ENCODE data around the gene EPS8L2.
"Not testable (repeated sequence)": the region's sequence is repeated elsewhere in the genome, so short reads cannot be mapped to it uniquely, and the experiment has no call there.

EPS8L2 gene

DNA sequence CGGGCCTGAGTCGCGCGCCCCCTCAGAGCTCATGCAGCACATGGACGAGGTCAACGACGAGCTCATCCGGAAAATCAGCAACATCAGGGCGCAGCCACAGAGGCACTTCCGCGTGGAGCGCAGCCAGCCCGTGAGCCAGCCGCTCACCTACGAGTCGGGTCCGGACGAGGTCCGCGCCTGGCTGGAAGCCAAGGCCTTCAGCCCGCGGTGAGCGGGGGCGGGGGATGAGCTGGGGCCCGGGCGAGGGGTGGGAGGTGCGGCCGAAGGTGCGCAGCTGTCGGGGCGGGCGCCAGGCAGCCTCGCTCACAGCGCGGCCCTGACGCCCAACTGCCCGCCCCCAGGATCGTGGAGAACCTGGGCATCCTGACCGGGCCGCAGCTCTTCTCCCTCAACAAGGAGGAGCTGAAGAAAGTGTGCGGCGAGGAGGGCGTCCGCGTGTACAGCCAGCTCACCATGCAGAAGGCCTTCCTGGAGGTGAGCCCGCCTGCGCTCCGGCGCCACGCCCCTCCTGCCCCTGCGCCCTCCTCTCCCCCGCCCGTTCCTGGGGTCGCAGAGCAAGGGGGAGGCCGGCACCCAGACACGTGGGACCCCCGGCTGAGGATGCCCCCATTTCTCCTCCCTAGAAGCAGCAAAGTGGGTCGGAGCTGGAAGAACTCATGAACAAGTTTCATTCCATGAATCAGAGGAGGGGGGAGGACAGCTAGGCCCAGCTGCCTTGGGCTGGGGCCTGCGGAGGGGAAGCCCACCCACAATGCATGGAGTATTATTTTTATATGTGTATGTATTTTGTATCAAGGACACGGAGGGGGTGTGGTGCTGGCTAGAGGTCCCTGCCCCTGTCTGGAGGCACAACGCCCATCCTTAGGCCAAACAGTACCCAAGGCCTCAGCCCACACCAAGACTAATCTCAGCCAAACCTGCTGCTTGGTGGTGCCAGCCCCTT, 20.5 kb downstream of the EPS8L2 start:
- DNase-seq (ENCODE audit: low read depth): no peak

DNA sequence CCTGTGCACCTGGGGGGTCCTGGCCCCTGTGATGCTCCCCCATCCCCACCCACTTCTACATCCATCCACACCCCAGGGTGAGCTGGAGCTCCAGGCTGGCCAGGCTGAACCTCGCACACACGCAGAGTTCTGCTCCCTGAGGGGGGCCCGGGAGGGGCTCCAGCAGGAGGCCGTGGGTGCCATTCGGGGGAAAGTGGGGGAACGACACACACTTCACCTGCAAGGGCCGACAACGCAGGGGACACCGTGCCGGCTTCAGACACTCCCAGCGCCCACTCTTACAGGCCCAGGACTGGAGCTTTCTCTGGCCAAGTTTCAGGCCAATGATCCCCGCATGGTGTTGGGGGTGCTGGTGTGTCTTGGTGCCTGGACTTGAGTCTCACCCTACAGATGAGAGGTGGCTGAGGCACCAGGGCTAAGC, 21.3 kb downstream of the EPS8L2 start:
- no peak for DNase-seq (ENCODE audit: low read depth)

DNA sequence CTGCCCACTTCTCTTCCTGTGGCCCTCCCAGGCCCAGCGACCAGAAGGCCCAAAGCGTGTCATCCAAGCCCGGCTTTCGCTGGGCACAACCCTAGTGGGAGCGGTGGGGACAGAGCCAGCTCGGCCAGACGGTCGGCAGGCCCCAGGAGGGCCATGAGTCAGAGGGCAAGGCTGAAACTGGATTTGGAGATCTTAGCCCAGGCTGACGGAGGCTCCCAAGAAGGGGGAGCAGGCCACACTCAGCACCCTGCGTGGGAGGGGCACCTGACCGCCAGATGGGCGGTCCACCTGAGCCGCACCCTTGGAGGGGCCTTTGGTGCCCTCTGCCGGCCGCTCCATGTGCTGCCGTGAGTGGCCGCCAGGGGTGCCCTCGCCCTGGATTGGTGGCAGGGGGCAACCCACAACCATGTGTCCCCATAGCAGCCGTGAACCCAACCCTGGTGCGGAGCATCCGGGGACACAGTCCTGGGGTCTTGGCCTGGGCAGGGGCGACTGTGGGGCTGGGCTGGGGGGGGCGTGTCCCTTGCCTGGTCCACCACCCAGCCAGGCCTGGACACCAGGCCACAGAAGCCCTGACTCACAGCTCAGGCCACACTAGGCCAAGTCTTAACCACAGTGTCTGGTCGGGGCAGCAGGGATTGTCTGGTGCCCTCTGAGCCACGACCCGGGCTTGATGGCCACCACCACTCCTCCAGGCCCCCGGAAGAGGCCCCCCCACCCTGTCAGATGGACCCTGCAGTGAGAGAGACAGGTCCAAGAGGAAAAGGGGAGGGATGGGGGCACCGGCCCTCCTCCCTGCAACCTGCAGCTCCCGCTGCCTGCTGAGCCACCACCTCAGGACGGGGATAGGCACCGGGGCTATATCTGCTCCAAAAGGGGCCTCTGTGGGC, 22.1 kb downstream of the EPS8L2 start:
- peak; percentile 69 for DNase-seq (ENCODE audit: low read depth)

DNA sequence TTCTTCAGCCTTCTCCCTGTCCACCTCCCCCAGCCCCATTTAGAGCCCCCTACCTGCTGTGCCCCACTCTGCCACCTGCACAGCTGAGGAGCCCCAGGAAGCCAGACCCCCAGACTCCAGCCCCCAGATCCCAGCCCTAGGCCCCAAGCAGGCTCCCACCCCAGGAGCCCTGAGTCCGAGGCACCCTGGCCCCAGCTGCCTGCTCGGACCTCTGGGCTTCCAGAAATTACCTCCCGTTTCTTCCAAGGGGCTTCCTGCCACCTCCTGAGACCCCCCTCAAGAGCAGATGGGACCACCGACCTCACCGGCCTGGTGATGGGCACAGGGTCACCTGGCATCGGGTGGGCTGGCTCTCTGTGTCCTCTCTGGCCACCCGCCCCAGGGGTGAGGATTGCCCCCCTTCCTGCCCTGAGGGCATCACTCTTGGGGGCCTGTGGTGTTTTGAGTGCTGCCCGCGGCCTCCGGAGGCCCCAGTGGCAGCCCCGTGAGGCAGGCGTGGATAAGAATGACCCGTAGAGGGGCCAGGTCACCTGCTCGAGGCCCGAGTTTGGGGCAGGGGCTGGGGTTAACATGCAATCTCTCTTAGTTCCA, 23.0 kb downstream of the EPS8L2 start:
- DNase-seq (ENCODE audit: low read depth): no peak

DNA sequence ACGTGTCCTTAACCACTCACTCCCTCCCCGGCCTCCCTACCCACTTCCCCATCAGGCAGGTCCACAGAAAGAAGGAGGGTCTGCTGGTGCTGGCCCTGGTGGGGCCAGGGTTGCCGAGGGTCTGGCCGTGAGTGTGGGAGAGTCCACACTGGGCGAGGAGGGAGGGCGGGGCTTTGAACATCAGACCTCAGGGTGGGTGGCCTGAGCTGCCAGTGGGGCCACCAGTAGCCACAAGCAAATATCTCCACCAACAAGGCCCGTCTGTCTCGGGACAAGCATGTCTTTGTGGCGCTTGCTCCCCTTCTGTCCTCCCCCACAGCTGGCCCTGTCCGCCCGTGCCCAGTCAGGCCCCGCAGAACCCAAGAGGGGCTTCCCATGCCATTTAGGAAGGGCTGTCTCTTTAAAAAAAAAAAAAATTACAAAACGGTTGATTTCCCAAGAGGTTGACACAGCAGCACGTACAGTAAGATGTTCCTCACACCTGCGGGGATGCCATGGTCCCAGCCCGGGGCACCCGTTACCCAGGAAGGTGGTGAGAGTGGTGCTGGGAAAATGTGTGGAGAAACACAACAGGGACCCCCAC, 23.6 kb downstream of the EPS8L2 start:
- no peak for DNase-seq (ENCODE audit: low read depth)

DNA sequence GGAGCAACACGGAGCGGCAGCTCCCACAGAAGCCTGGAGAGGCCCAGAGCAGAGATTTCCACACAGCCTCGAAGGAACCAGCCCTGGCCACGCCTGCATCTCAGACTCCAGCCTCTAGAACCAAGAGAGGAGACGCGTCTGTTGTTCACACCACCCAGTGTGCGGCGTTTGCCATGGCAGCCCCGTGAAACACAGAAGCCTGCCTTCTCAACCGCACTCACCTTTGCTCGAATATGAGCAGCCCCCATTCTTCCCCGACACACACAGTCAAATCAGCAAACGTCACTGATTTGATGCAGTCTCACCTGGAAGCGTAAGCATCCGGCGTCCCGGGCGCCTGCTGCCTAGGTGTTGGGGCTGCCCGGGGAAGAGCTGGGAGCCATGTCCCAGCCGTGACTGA, 27.0 kb downstream of the EPS8L2 start:
- DNase-seq (ENCODE audit: low read depth): no peak

DNA sequence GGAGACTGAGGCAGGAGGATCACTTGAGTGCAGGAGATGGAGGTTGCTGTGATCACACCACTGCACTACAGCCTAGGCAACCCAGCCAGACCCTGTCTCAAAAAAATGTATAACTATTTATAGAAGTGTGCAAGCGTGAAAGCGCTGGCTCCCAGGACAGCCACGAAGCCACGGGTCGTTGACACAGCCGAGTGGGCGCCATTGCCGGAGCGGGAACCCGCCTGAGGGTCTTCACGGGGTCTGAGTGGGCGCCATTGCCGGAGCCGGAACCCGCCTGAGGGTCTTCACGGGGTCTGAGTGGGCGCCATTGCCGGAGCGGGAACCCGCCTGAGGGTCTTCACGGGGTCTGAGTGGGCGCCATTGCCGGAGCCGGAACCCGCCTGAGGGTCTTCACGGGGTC, 28.5 kb downstream of the EPS8L2 start:
- DNase-seq (ENCODE audit: low read depth): not testable (repeated sequence)

DNA sequence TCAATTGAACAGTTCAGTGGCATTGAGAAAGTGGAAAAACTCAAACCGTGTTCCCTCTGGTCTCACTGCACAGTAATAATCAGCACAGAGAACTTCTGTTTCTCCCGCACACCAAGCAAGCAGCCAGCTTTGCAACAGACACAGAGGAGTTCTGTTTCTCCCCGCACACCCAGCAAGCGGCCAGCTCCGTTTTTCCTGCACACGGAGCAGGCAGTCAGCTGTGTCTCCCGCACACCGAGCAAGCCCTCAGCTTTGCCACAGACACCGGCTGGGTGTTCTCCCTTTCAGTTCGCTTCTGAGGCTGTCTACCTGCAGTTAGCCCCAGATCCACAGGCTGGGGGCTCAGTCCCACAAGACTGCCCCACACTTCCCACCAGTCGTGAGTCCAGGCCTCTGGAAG, 31.3 kb downstream of the EPS8L2 start:
- no peak for DNase-seq (ENCODE audit: low read depth)

DNA sequence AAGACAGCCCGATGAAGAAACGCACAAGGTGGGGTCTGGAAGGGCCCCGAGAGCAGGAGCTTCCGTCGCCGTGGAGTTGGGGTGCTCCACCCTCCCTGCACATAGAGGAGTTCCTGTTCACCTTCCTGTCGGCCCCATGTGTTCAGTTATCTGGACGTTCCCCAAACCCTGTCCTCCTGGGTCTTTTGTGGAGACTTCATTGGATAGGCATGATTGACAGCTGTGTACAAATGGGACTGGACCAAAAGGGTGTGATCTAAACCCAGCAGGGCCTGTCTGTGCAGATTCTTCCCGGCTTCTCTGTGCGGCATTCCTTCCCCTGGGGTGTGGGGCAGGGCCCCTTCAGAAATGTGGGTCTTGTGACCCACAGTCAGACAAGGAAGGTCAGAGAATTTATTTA, 31.9 kb downstream of the EPS8L2 start:
- not testable (repeated sequence) for DNase-seq (ENCODE audit: low read depth)

DNA sequence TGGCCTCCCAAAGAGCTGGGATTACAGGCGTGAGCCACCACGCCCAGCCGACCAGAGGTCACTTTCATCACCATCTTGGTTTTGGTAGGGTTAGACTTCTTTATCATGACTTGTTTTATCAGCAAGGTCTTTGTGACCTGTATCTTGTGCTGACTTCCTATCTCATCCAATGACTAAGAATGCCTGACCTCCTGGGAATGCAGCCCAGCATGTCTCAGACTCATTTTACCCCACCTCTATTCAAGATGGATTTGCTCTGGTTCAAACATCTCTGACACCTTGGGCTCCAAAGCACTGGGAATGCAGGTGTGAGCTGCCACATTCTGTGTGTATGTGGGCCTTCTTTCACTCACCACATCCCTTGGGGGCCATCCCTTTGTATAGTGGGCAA, 36.1 kb downstream of the EPS8L2 start:
- DNase-seq (ENCODE audit: low read depth): no peak

DNA sequence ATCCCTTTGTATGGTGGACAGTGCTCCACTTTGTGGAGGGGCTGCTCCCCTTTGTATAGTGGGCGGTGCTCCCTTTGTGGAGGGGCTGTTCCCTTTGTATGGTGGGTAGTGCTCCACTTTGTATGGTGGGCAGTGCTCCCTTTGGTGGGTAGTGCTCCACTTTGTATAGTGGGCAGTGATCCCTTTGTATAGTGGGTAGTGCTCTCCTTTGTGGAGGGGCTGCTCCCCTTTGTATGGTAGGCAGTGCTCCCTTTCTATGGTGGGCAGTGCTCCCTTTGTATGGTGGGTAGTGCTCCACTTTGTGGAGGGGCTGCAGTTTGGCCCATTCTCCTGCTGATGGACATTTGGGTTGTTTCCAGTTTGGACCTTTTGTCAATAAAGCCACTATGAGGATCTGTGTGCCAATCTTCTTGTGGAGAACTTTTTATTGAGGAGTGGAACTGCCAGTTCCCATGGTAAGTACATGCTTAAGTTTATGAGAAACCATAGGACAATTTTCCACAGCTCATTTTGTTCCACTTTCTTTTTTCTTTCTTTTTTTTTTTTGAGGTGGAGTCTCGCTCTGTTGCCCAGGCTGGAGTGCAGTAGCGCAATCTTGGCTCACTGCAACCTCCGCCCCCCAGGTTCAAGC, 36.7 kb downstream of the EPS8L2 start:
- DNase-seq (ENCODE audit: low read depth): no peak

DNA sequence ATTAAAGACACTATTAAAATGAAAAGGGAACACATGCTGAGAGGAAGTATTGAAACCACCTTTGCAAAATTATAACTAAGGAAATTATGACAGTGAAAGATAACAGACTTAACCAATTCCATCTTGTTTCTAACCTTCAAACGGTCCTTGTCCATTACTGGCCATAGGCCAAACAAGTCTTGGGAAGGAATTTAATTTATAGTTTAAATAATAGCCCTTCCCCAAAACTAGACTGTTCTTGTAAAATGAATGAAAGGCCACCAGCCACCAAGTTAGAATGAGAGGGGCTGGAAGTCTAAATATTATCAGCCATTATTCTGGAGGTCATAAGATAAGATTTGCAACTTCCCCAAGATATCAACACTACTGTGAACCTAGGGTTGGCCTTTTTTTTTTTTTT, 39.4 kb downstream of the EPS8L2 start:
- DNase-seq (ENCODE audit: low read depth): no peak

DNA sequence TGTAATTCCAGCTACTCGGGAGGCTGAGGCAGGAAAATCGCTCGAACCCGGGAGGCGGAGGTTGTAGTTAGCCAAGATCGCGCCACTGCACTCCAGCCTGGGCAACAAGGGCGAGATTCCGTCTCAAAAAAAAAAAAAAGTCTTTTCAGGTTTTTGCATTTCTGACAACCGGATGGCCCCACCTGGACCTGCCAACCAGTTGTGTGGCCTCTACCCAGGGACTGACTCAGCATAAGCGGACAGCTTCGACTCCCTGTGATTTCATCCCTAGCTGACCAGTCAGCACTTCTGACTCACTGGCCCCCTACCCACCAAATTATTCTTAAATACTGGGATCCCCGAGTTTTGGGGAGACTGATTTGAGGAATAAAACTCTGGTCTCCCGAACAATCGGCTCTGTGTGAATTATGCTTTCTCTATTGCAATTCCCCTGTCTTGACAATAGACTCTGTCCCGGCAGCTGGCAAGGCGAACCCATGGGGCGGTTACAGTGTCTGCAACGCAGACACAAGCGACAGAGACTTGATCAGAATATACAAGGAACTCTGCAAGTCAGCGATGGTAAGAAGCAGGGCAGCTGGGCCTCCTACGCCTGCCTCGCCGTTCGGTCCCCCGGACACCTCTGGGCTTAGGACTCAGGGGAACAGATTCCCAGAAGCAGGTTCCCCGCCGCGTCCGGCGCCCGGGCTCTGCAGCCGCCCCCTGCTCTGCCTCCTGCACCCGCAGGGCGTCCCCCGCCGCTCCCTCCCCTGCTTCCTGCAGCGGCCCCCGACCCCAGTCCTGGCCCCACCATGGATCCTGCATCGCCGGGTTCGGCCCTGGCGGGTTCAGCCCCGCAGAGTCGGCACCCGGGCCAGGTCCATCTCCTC, 40.5 kb downstream of the EPS8L2 start:
- no peak for DNase-seq (ENCODE audit: low read depth)

DNA sequence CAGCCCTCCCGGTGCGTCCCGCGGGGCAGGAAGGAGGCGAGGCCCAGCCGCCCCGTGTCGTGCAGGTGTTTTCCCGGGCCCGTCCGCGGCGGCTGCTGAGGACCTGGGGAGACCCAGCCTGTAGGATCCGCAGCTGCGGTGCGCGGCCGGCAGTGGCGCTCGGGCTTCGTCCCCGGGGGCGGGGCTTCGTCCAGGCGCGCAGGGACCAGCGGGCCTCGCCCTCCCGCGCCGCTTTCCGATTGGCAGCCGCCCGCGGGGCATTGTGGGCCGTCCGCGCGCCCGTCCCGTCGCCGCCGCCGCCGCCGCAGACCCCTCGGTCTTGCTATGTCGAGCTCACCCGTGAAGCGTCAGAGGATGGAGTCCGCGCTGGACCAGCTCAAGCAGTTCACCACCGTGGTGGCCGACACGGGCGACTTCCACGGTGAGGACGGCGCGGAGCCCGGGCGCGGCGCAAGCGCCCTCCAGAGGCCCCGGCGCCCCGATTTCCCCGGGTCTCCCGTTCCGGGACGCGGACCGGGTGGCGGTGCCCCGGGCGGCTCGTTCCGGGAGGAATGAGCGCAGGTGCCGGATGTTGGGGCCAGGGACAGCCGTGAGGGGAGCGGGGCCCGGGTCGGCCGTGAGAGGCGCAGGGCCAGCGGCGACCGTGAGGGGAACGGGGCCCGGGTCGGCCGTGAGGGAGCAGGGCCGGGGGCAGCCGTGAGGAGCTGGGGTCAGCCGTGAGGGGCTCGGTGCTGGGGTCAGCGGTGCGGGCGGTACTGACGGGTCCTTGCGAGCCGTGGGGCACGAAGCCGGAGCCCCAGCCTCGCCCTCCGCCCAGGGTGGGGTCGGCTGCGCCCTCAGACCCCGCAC, 41.4 kb downstream of the EPS8L2 start, which contains the start of gene TALDO1:
Gene TALDO1, plus strand, starts transcription at position 307 of the 849 bp plus-strand sequence. Its CDS starts 18 bp downstream, at position 325.
- peak; percentile 43 for DNase-seq (ENCODE audit: low read depth)

DNA sequence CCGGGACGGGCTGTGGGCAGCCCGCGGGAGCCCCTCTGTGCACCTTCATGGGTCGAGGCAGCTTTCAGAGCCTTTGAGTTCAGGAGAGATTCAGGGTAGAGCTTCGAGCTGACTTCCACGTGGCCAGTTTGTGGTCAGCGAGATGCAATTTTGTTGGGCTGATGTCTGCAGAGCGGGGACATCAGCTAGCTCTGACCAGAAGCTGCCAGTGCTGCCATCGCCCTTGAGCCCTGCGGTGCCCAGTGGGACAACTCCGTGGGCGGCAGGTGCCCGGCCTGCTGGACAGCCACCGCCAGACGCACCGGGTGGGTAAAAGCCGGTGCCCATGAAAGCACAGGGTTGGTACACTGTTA, 42.0 kb downstream of the EPS8L2 start:
- DNase-seq (ENCODE audit: low read depth): no peak

DNA sequence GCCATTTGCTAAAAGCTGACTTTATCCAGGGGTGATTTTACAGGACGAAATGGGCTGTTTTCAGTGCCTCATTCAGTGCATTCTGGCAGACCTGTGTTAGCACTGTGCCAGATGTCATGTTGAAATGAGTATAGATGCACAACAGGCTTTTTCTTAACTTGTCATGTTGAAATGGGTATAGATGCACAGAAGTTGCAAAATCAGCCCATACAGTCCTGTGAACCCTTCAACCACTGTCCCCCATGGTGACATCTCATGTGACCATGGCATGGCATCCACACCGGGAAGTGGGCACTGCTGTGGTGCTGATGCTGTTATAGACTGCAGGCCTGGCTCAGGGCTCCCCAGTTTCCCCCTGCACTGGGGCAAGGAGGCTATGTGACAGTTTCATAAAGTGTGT, 43.7 kb downstream of the EPS8L2 start:
- DNase-seq (ENCODE audit: low read depth): no peak

DNA sequence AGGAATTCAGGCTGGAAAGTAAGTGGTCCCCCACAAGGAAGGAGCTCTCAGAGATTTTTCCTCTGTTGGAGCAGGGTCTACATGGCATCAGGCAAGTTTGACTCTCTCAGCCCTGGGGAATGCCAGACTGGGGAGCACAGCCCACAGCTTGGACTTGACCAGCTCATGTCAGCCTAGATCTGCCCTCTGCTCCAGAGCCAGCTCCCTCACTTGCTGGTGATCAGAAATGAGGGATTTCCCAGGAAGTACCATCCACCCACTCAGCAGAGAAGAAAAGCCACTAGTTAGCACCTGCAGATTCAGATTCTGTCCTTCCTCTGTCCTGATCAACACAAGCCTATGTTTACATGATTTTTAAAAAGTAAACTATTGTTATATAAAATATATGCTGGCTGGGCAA, 54.2 kb downstream of the EPS8L2 start:
- no peak for DNase-seq (ENCODE audit: low read depth)

DNA sequence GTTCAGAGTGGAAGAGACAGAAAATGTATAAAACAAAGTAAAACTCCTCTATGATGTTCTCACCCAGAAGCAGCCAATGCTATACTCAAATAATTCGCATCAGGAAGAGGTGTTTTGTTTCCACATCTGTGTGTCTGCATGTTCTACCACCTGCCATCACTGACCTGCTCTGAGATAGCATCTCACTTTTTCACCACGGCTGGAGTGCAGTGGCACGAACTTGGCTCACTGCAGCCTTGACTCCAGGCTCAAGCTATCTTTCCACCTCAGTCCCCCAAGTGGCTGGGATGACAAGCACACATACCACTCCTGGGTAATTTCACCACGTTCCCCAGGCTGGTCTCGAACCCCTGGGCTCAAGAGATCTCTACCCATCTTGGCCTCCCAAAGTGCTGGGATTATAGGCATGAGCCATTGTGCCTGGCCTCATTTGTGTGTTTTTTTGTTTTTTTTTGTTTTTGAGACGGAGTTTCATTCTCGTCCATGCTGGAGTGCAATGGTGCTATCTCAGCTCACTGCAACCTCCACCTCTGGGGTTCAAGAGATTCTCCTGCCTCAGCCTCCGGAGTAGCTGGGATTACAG, 55.6 kb downstream of the EPS8L2 start:
- DNase-seq (ENCODE audit: low read depth): no peak

DNA sequence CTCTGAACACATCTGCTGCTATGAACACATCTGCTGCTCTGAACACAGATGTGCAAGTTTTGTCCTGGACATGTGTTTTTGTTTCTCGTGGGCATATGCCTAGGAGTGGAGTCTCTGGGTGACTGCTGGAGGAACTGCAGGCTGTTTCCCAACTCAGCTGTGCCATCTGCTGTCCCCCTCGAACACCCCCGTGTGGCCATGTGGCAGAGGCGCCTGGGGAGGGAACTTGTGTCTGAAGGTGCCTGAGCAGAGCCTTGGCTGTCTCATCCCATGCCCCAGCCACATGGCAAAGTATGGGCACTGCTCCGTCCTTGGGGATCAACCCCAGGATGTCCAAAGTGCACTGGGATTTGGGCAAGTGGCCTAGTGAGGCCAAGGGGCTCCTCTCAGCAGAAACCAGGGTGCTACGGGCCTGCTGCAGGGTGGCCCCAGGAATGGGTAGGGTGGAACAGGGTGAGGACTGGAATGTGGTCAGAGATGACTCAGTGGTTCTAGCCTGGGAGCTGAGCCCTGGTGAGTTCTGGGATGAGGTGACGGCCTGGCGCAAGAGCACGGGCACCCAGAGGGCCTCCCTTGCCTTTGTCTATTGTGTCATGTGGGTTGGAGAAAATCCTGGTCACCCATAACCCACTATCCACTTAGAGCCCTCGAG, 56.5 kb downstream of the EPS8L2 start:
- DNase-seq (ENCODE audit: low read depth): no peak
